ENCODE results near the gene MS4A1.

DNA sequence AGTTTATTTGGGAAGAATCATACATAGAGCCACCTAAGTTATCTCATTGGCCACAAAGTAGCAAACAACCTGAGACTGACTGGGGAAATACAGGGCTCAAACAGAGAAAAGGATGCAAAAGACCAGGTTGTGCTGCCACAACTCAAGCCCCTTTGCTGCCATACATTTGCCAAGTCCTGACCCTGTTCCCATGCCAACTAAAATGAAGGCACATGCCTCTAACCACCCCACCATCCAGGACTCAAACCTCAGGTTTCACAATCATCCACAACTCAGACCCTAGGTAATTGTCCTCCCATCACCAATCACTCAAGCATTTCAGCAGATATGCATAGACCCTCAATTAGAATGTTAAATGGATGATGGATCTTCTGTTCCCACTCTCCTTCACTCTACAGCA is 1.4 kb upstream of the MS4A1 start:
- TF ChIP-seq GATA3 (IDR thresholded peaks at IDR 0.05; ENCODE audit: low read depth, low read length) (no peak), GATA2 (IDR thresholded peaks at IDR 0.05; ENCODE audit: low read depth, low read length) (no peak)

Measured in SH-SY5Y (cell line).